Transverse colon (tissue), 4 donors: ENCODE results near the gene CLEC18C. TPM values are rescaled to one million over a fixed set of nuclear protein-coding genes. Genes with fewer than 3 reads are reported as not detected.
A peak's percentile ranks its signal among the peaks of the same experiment; 100 is the strongest.
"Not testable (repeated sequence)": the region's sequence is repeated elsewhere in the genome, so short reads cannot be mapped to it uniquely, and the experiment has no call there.

Source experiments
- DNase-seq: peaks from one replicate; pipeline ENCODE4 v3.0.0-alpha.2; 2019
- H3K27ac ChIP-seq, 4 donors: fragments of 200-600 bp; sonication (generic); 2 replicates each; pipeline ENCODE4 v1.5.1; 2016 to 2018; ENCODE audit warnings: inconsistent platforms in 4 of 4
- H3K27me3 ChIP-seq: fragments of 200-600 bp; sonication (generic); 2 replicates; pipeline ENCODE4 v1.5.1; 2017; ENCODE audit warnings: inconsistent platforms
- H3K36me3 ChIP-seq, 4 donors: fragments of 200-600 bp; sonication (generic); 2 replicates each; pipeline ENCODE4 v1.5.1; 2017 to 2019; ENCODE audit warnings: inconsistent platforms in 4 of 4
- H3K4me1 ChIP-seq, 4 donors: fragments of 200-600 bp; sonication (generic); 2 replicates each; pipeline ENCODE4 v1.5.1; 2017 to 2020; ENCODE audit warnings: inconsistent platforms in 4 of 4
- H3K4me3 ChIP-seq, 4 donors: fragments of 200-600 bp; sonication (generic); 1 replicate in 1 of 4; 2 replicates in 3 of 4; pipeline versions ENCODE4 v1.5.1 to v1.6.1; 2017 to 2019; ENCODE audit warnings: inconsistent platforms in 4 of 4
- H3K9me3 ChIP-seq, 2 donors: fragments of 200-600 bp; sonication (generic); 2 replicates each; pipeline ENCODE4 v1.5.1; 2017 to 2019; ENCODE audit warnings: inconsistent platforms in 2 of 2
- WGBS, 2 donors: methylation state at CpG; one replicate each; pipeline ENCODE4 v1.1.5; 2018; ENCODE audit warnings: low coverage in 1 of 2; 5-methylcytosine and 5-hydroxymethylcytosine counted together
- in situ Hi-C, 4 donors: fragments of 200-750 bp; cut with MboI; loops; one replicate each; pipeline versions ENCODE4 v1.15.0 to v1.15.1; 2017; ENCODE audit warnings: low sequenced_read_pairs in 3 of 4, low pct_ligation_motif_present in 1 of 4, low pct_unique_long_range_greater_than_20kb in 1 of 4
- intact Hi-C: fragments of 100-400 bp; cut with DNase I; formaldehyde crosslinking; loops from one replicate; pipeline ENCODE4 v1.15.1; 2023; ENCODE audit warnings: low total_unique reads
- total RNA-seq, 4 donors: library from RNA; depleted of rRNA; stranded (reverse); fragments of >200 nt; gene quantifications; one replicate each; pipeline ENCODE4 v1.1.0, GENCODE V29; 2016

CLEC18C gene
- total RNA-seq, 4 donors from 2014 or later: 0.55 to 4.1 (median 0.79) TPM; not detected in 1

DNA sequence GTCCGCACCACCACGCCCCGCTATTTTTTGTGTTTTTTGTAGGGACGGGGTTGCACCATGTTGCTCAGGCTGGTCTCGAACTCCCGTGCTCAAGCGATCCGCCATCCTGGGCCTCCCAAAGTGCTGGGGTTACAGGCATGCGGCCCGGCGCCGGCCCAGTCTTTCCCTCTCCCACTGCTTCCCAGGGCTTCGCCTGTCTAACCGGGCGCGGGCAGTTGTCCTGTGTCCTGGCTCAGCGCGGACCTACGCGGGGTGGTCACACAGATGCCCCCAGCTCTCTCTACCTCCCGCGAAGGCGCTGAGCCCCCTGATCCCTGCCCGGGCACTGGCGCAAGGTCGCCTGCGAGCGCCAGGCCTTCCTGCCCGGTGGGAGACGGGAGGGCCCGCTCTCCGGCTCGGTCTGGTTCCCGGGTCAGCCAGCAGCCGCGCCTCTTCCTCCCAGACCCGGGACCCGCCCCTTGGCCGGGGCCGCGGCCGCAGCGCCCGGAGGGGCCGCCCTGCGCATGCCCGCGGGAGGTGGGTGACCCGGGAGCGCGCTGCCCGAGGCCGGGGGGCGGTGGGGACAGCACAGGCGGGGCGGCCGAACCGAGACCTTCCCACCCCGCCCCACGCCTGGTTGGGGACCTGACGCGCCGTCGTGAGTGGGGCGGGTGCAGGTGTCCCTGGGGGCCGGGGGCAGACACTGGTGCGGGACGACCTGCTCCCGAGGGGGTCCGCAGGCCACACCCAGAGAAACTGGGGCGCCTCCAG lies 14.4 kb downstream of the CLEC18C start:
- peak overlapping the region; percentile 13 to 77 (median 68) for H3K27ac ChIP-seq
- peak overlapping the region in 3 of 4 donors; percentile 27 to 60 (median 33) for H3K4me3 ChIP-seq
- H3K4me1 ChIP-seq, H3K36me3 ChIP-seq, intact Hi-C loops, DNase-seq, H3K27me3 ChIP-seq, in situ Hi-C loops, H3K9me3 ChIP-seq: not testable (repeated sequence)
- 45% methylated on average over 4 of the region's 71 CpGs; no CpG with 5 or more reads in 1 of the 2 donors for WGBS, 2 donors

- WGBS, 2 donors: no CpG with 5 or more reads among the region's 22 CpGs
- in situ Hi-C loops, H3K9me3 ChIP-seq, H3K27me3 ChIP-seq, DNase-seq, H3K36me3 ChIP-seq, intact Hi-C loops, H3K4me1 ChIP-seq: not testable (repeated sequence)
- Histone ChIP-seq H3K4me3 (peak overlapping the region in 3 of 4 donors; percentile 27 to 60 (median 33)), H3K27ac (peak overlapping the region; percentile 13 to 77 (median 68))
Measured at GRCh38 chr16:70188608-70188915, 15.0 kb downstream of the CLEC18C start.

GRCh38 chr16:70190574-70190973 lies 17.0 kb downstream of the CLEC18C start:
- in situ Hi-C loops, H3K4me1 ChIP-seq, H3K36me3 ChIP-seq, intact Hi-C loops, H3K9me3 ChIP-seq, H3K27me3 ChIP-seq, DNase-seq, H3K27ac ChIP-seq, H3K4me3 ChIP-seq: not testable (repeated sequence)
- no CpG with 5 or more reads among the region's 5 CpGs for WGBS, 2 donors

DNA sequence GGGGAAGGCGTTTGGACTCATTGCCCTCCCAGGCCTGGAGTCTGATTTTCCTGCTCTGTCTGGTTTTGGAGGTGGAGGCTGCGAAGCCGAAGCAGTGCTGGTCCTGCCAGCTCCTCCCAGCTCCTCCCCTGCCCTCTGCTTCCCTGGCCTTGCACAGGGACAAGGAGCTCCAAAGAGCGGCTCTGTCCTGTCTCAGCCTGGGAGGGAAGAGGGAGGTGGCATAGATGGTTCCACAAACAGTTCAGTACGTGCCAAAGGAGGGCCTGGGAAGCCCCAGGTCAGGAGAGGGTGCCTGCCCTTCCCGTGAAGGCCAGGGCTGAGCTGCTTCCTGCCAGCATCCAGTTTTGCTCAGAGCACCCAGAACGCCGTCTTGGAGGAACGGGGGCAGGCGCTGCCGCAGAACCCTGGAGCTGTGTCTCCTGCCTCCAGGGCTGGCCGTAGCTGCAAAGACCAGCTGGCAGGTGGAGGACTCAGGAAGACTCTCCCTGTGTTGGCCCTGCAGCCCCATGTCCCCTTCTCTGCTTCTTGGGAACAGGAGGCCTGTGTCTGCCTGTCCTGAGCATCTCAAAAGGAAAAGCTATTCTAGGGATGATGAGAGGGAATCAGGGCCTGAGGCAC lies 23.2 kb downstream of the CLEC18C start:
- in situ Hi-C loops, H3K9me3 ChIP-seq, H3K4me3 ChIP-seq, intact Hi-C loops, H3K4me1 ChIP-seq, H3K27me3 ChIP-seq, H3K36me3 ChIP-seq, H3K27ac ChIP-seq, DNase-seq: not testable (repeated sequence)
- 80% methylated on average over 2 of the region's 12 CpGs; no CpG with 5 or more reads in 1 of the 2 donors for WGBS, 2 donors

DNA sequence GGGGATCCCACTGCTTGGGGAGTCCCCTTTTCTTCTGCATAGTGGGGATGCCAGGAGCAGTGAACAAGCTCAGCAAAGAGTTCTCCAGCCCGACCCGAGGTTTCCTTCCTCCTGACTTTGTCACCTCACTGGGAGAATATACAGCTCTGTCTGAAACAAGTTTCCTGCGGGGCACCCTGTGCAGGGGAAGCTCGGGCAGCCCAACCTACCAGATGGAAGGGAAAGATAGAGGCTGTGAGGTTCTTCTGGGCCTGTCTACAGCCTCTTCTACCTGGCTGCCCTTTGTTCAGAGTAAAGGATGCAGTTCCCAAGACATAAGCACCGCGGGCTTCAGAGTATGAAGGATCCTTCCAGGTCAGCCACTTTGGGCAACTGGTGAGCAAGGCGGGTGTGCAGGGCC lies 24.0 kb downstream of the CLEC18C start:
- intact Hi-C loops, H3K27ac ChIP-seq, H3K4me3 ChIP-seq, H3K27me3 ChIP-seq, H3K4me1 ChIP-seq, H3K36me3 ChIP-seq, H3K9me3 ChIP-seq, DNase-seq, in situ Hi-C loops: not testable (repeated sequence)
- 80% methylated on average over 6 of the region's 7 CpGs; no CpG with 5 or more reads in 1 of the 2 donors for WGBS, 2 donors

GRCh38 chr16:70198230-70198629 lies 24.6 kb downstream of the CLEC18C start:
- intact Hi-C loops, in situ Hi-C loops, DNase-seq: not testable (repeated sequence)

DNA sequence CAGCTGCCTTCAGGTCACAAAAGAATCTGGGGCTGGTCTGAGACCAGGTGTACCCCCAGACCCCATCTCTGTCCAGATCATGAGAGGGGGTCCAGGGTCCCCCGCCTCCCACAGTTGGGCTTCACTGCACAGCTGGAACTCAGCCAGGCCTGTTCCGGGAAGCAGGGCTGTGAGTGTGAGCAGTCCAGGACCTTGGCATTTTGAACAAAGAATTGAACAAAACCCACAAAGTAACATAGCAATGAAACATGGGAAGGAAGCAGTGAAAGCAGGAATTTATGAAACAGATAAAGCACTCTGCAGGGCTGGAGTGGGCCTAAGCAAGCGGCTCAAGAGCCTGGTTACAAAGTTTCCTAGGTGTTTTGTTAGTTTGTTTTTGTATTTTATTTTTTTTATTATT lies 25.1 kb downstream of the CLEC18C start:
- WGBS, 2 donors: 40 to 77% methylated on average over 1 to 3 of the region's 3 CpGs
- H3K27ac ChIP-seq, H3K27me3 ChIP-seq, H3K4me1 ChIP-seq, H3K36me3 ChIP-seq, intact Hi-C loops, in situ Hi-C loops, DNase-seq, H3K4me3 ChIP-seq, H3K9me3 ChIP-seq: not testable (repeated sequence)

More at GRCh38 chr16:70198230-70198629, 24.6 kb downstream of the CLEC18C start:
- WGBS, 2 donors: 86% methylated on average over 9 of the region's 9 CpGs; no CpG with 5 or more reads in 1 of the 2 donors
- H3K4me1 ChIP-seq, H3K4me3 ChIP-seq, H3K36me3 ChIP-seq, H3K9me3 ChIP-seq, H3K27me3 ChIP-seq, H3K27ac ChIP-seq: not testable (repeated sequence)

GRCh38 chr16:70199170-70199569 lies 25.6 kb downstream of the CLEC18C start:
- in situ Hi-C loops, intact Hi-C loops, H3K27me3 ChIP-seq, H3K9me3 ChIP-seq, H3K27ac ChIP-seq, H3K36me3 ChIP-seq, H3K4me1 ChIP-seq, DNase-seq, H3K4me3 ChIP-seq: not testable (repeated sequence)
- WGBS, 2 donors: 89% methylated on average over 9 of the region's 9 CpGs; no CpG with 5 or more reads in 1 of the 2 donors

GRCh38 chr16:70200063-70200462 lies 26.5 kb downstream of the CLEC18C start:
- H3K4me1 ChIP-seq, H3K27ac ChIP-seq, H3K36me3 ChIP-seq, H3K27me3 ChIP-seq, in situ Hi-C loops, H3K4me3 ChIP-seq, DNase-seq, intact Hi-C loops, H3K9me3 ChIP-seq: not testable (repeated sequence)
- 80 to 87% methylated on average over 7 to 8 of the region's 8 CpGs for WGBS, 2 donors

GRCh38 chr16:70203508-70203907 lies 29.9 kb downstream of the CLEC18C start:
- in situ Hi-C loops, H3K4me3 ChIP-seq, DNase-seq, H3K36me3 ChIP-seq, H3K4me1 ChIP-seq, H3K9me3 ChIP-seq, H3K27ac ChIP-seq, intact Hi-C loops, H3K27me3 ChIP-seq: not testable (repeated sequence)
- 73 to 100% methylated on average over 1 to 6 of the region's 7 CpGs for WGBS, 2 donors

DNA sequence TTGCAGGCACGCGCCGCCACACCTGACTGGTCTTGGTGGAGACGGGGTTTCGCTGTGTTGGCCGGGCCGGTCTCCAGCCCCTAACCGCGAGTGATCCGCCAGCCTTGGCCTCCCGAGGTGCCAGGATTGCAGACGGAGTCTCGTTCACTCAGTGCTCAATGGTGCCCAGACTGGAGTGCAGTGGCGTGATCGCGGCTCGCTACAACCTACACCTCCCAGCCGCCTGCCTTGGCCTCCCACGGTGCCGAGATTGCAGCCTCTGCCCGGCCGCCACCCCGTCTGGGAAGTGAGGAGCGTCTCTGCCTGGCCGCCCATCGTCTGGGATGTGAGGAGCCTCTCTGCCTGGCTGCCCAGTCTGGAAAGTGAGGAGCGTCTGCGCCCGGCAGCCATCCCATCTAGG lies 30.4 kb downstream of the CLEC18C start:
- H3K36me3 ChIP-seq, intact Hi-C loops, H3K4me3 ChIP-seq, H3K27ac ChIP-seq, H3K9me3 ChIP-seq, in situ Hi-C loops, DNase-seq, H3K4me1 ChIP-seq, H3K27me3 ChIP-seq: not testable (repeated sequence)
- WGBS, 2 donors: 94% methylated on average over 20 of the region's 29 CpGs; no CpG with 5 or more reads in 1 of the 2 donors
